Bronchial epithelial cell (primary cell): ENCODE results near the gene P2RY6. TPM values are rescaled to one million over a fixed set of nuclear protein-coding genes. Genes with fewer than 3 reads are reported as not detected.
A peak's percentile ranks its signal among the peaks of the same experiment; 100 is the strongest.

Experiments
- DNase-seq: peaks from one replicate; pipeline ENCODE4 v3.0.0-alpha.2; 2010; ENCODE audit warnings: low read depth
- FAIRE-seq: peaks from 2 replicates; lab custom pipeline; 2011; peaks lifted over from hg19 to GRCh38; lab: Jason Lieb, UNC
- H3K27me3 ChIP-seq: 2 replicates; pipeline ENCODE4 v1.5.1; 2011; ENCODE audit warnings: low read length; ENCODE audit not compliant: control insufficient read depth, insufficient read depth
- H3K36me3 ChIP-seq: 2 replicates; pipeline ENCODE4 v1.5.1; 2011; ENCODE audit warnings: low read length; ENCODE audit not compliant: control insufficient read depth, insufficient read depth
- H3K4me3 ChIP-seq: 2 replicates; pipeline ENCODE4 v1.5.1; 2011; ENCODE audit warnings: mild to moderate bottlenecking, low read depth, low read length, control low read depth
- CTCF ChIP-seq: IDR thresholded peaks from 2 replicates; pipeline ENCODE4 v1.5.1; 2011; ENCODE audit warnings: mild to moderate bottlenecking, moderate library complexity, low read length, control low read depth, inconsistent platforms; ENCODE audit not compliant: insufficient read depth, severe bottlenecking
- total RNA-seq: library from RNA; depleted of rRNA; stranded (reverse); fragments of >200 nt; gene quantifications from 2 replicates; pipeline ENCODE4 v1.2.1, GENCODE V29; 2014

Gene P2RY6
- total RNA-seq, 1 donor from 2014 or later = not detected

DNA sequence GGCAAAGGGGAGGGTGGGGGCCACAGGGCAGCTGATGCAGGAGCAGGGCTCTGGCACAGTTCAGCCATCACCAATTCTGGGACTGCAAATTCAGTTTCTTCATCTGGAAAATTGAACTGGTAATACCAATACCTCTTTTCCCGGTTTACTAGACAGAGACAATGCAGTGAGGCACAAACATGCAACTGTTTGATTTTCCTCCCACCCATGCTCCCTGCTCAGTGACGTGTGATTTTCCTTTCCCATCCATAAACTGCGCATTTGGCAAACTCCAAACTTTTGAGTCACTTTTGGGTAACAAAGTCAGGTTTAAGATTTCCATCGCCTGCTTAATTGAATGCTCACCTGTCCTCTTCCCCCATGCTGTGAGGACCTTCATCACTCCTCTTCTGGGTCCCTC is 30.8 kb upstream of the P2RY6 start:
- no peak overlapping the region for H3K4me3 ChIP-seq

DNA sequence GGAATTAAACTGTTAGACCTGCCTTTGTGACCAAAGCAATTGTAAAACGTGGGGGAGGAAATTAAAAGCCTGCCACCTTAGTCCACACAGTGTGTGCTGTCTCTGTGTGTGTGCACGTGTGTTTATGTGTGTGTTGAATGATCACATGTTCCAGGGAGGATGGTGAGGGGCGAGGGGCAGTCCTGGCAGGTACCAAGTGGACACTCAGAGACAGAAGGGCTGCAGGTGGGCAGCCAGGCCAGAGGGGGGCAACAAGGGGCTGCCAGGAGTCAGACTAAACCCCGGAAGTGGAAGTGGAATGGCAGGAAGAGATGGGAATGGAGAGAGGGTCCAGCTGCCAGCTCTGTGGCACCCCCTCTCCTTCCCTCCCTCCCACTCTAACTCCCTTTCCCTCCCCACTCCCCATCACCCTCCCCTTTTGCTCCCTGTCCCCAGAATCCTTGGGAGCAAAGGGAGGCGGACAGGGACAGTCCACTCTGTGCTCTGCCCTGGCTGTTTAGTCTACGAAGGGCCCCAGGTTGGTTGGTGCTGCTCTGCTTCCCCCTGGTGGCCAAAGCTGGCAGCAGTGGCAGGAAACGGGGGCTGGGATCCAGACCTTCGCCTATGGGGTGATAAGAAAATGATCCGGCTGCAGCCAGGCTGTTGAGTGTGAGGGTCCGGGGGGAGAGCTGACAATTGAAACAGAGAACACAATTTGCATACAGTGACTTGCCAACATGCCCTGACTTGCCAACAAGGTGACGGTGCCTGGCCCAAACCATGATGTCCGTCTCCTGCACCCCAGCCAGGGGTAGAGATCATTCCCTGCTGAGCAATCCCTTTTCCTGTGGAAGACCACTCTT is 29.7 kb upstream of the P2RY6 start:
- no peak for FAIRE-seq
- Histone ChIP-seq H3K27me3 (no peaks in the 10 kb centered on the region), H3K36me3 (peaks cover 7% of the 10 kb centered on the region), H3K4me3 (no peak overlapping the region)
- peak; percentile 40 for DNase-seq
- peak; percentile 87 for TF ChIP-seq CTCF

More for the DNA sequence above, 30.8 kb upstream of the P2RY6 start:
- FAIRE-seq (no peak), DNase-seq (no peak)
- peaks cover 11% of the 10 kb centered on the region for H3K36me3 ChIP-seq
- H3K27me3 ChIP-seq = no peaks in the 10 kb centered on the region
- no peak for TF ChIP-seq CTCF

- Histone ChIP-seq H3K36me3 (peaks cover 6% of the 10 kb centered on the region), H3K27me3 (no peaks in the 10 kb centered on the region), H3K4me3 (no peak overlapping the region)
- no peak for TF ChIP-seq CTCF
- FAIRE-seq (no peak), DNase-seq (no peak)
Measured at GRCh38 chr11:73243093-73243485, 29.0 kb upstream of the P2RY6 start.

DNA sequence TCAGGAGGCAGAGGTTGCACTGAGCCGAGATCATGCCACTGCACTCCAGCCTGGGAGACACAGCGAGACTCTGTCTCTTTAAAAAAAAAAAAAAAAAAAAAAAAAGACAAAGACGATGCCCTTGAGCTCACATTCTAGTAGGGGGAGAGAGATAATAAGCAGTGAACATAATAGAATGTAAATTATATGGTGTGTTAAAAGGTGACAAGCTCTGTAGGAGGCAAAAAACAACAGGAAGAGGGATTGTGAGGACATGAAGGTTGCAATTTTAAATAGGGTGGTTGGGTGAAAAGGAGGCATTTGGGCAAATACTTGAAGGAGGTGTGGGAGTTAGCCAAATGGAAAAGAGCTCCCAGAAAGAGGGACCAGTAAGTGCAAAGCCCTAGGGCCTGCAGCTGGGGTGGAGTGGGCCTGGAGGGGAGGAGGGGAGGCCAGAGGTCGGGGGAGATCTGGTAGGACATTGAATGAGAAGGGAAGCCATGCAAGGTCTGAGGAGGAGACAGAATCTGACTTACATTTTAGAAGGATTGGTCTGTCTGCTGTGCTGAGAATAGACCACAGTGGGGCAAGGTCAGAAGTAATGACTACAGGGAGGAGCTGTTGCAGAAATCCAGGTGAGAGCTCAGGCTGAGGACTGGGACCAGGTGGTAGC is 27.4 kb upstream of the P2RY6 start:
- TF ChIP-seq CTCF = no peak
- Histone ChIP-seq H3K27me3 (no peaks in the 10 kb centered on the region), H3K4me3 (no peak overlapping the region), H3K36me3 (peaks cover 5% of the 10 kb centered on the region)
- DNase-seq = no peak
- FAIRE-seq = no peak

DNA sequence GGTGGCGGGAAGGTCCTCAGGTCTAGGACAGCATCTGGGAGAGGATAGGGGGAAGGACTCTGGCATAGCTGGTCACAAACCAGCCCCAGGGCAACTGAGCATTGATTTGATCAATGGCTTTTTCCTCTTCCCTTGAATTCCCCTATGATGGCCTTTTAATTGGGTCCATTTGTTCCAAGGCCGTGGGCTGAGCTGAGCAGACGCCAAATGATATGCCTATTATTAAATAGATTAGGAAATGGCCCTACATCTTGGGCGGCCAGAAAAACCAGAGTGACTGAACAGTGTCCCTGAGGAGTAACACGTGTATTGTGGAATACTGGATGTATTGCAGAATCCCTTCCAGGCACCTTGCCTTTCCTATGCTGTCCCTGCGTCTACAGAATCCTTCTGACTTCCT is 26.7 kb upstream of the P2RY6 start:
- FAIRE-seq (no peak), DNase-seq (no peak)
- no peak for TF ChIP-seq CTCF
- Histone ChIP-seq H3K27me3 (no peaks in the 10 kb centered on the region), H3K36me3 (peaks cover 5% of the 10 kb centered on the region), H3K4me3 (no peak overlapping the region)
